K562 (cell line): ENCODE measurements around the gene AGMO.

Source experiments
- ATF2 ChIP-seq: sonication (generic); formaldehyde crosslinking; IDR thresholded peaks from 2 replicates; pipeline ENCODE4 v1.8.1; 2022; ENCODE audit warnings: missing genetic modification reagents
- CTCF ChIP-seq, 3 experiments: IDR thresholded peaks in 2 of 3; conservative IDR thresholded peaks in 1 of 3; 2 replicates each; pipeline ENCODE4 v1.5.1; 2011 to 2012; ENCODE audit warnings: low read length in 3 of 3, mild to moderate bottlenecking in 3 of 3, control low read depth in 2 of 3, improper control_type of control experiment in 1 of 3, inconsistent platforms in 1 of 3, low read depth in 1 of 3, mixed read lengths in 1 of 3, moderate library complexity in 1 of 3; ENCODE audit not compliant: insufficient read depth in 2 of 3
- EGR1 ChIP-seq: fragments of 450-650 bp; conservative IDR thresholded peaks from 2 replicates; pipeline ENCODE4 v1.6.1; 2017; ENCODE audit warnings: mild to moderate bottlenecking
- HDGF ChIP-seq: fragments of 450-650 bp; IDR thresholded peaks from 2 replicates; pipeline ENCODE4 v1.6.1; 2016
- PCBP2 ChIP-seq: fragments of 200-400 bp; formaldehyde crosslinking; IDR thresholded peaks from 2 replicates; pipeline ENCODE4 v1.6.1; 2018; ENCODE audit warnings: low read length, low read depth, mild to moderate bottlenecking, moderate library complexity; ENCODE audit not compliant: poor library complexity, severe bottlenecking
- PKNOX1 ChIP-seq: fragments of 450-650 bp; IDR thresholded peaks from 2 replicates; pipeline ENCODE4 v1.6.1; 2016
- POLR2AphosphoS2 ChIP-seq: IDR thresholded peaks from 2 replicates; pipeline ENCODE4 v1.6.1; 2012; ENCODE audit warnings: low read length, improper control_type of control experiment
- ZBED1 ChIP-seq: IDR thresholded peaks from 2 replicates; pipeline ENCODE4 v1.6.1; 2014
- TF ChIP-seq, protein P1 (sequence below): sonication (generic); formaldehyde crosslinking; IDR thresholded peaks from 2 replicates; pipeline ENCODE4 v1.8.0; 2022; ENCODE audit warnings: missing genetic modification reagents, mild to moderate bottlenecking, borderline replicate concordance

DNA sequence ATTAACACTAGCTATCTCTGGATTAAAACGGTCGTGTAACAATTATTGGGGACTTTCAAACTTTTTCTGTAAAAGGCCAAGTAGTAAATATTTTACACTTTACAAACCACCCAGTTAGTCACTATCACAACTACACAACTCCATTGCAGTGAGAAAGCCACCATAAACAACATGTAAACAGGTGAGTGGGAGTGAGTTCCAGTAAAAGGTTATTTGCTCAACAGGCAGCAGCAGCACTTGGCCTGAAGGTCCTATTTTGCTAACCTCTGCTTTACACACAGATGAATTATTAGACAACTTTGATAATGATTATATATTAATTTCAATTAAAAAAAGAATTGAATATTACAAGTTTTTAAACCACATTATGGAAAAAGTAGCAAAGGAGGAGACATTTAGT is 15.8 kb upstream of the AGMO start:
- TF ChIP-seq ZBED1 (no peak), POLR2AphosphoS2 (no peak), HDGF (no peak), PCBP2 (no peak), CTCF (IDR thresholded peaks at IDR 0.05 in 2 of 3, conservative IDR thresholded peaks at IDR 0.05 in 1 of 3; ENCODE audit: insufficient read depth in 2 of 3, low read depth in 1 of 3, low read length in 3 of 3) (no peak), ATF2 (CRISPR knock-in tag) (no peak), PKNOX1 (no peak), EGR1 (no peak)
- TF ChIP-seq, protein P1, sequence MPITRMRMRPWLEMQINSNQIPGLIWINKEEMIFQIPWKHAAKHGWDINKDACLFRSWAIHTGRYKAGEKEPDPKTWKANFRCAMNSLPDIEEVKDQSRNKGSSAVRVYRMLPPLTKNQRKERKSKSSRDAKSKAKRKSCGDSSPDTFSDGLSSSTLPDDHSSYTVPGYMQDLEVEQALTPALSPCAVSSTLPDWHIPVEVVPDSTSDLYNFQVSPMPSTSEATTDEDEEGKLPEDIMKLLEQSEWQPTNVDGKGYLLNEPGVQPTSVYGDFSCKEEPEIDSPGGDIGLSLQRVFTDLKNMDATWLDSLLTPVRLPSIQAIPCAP = no peak
